Activated effector memory CD4-positive, alpha-beta T cell treated with anti-CD3 and anti-CD28 coated beads, Interleukin-2, amount 50 U/mL, for 16 hours (primary cell): ENCODE measurements around the gene OR4D5.

Source experiments
- DNase-seq: peaks from one replicate; pipeline ENCODE4 v3.0.0-alpha.2; 2020

OR4D5 gene

DNA sequence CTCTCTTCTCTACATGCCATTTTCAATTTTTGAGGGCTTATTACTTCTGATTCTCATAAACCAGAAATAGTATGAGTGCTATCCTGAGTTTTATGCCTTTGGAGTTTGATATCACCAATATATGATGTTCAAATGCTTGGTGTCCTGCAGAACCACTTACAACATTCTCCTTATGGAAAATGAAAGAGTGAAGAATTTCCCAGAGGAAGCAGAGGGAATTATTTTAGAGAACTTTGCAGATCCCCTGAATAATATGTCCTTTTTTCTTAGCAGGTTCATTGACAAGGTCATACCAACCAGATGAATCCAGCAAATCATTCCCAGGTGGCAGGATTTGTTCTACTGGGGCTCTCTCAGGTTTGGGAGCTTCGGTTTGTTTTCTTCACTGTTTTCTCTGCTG lies at the start of gene OR4D5:
OR4D5 (plus strand) TSS at position 301 of the 400 bp plus-strand sequence; CDS start at position 301, 0 bp downstream.
- no peak for DNase-seq

DNA sequence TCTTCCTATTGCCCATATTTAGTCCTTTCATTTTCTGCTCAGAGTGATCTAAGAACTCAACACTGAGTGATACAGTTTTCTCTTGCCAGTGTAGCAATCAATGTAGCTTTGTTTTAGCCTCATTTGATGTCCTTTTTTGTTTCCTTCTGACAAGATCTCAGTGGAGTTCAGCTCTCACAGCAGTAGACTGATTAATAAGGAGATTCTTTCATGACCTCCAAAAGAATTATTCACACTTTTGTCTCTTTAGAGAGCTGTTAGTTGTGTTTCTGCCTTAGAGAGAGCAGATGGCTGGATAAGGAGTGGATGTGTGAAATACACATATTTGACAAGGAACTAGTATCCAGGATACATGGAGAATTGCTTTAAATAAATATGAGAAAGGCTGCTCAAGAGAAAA lies 47.4 kb upstream of the OR4D5 start:
- DNase-seq = no peak

DNA sequence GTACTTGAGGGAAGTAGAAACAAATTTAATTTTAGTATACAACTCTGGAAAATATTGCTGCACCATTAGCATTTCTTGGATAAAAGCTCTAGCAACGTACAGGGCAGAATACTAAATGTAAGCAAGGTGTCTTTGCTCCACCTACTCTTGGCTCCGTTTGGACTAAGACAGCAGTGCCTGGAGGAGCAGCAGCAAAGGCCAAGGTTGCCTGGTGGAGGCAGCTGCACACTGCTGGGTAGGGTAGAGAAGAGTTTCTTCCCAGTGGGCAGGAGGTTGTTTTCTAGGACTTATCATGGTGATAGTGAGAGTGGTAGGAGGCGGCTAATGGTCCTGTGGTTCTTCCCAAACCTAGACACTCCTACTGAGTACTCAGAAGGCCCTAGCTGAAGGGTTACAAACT lies 39.6 kb upstream of the OR4D5 start:
- no peak for DNase-seq

- no peak for DNase-seq
Observed at GRCh38 chr11:123901867-123902266, 37.5 kb upstream of the OR4D5 start, which contains the start of gene OR8D4. OR8D4 (plus strand) TSS chr11:123902167; CDS start chr11:123906432, 4,265 bp downstream.

DNA sequence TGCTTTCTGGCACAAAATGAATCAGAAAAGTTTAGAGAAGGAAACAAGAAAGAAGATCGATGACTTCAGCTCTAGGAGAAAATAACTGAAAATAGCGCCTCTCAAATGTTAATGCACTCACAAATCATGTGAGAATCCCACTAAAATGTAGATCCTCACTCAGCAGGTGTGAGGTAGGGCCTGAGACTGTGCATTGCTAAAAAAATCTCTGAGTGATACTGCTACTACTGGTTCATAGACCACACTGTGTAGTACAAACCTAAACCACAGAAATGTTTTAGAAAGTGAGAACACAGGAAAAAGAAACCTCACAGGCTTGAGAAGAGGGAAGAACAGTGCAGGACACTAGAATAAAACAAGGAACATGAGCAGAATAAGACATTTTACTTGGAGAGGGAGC lies 35.5 kb upstream of the OR4D5 start:
- no peak for DNase-seq

GRCh38 chr11:123904932-123905331 lies 34.5 kb upstream of the OR4D5 start:
- no peak for DNase-seq

DNA sequence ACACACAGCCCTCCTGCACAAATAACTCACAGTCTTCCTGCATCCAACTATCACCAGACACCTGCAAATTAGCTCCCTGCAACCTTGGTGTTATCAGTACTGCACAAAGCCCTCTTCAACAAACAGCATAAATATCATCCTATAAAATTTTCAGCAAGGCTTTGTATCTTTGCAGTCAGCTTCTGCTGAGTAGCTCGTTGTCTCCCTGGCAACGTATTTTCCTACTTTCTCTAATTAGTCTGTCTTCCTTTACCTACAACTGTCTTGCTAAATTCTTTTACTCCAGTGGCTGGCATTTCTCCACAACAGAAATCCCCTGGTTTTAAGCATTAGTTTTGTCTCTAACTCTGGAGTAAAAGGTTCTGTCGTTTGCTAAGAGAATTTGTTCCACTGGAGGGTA lies 33.6 kb upstream of the OR4D5 start:
- DNase-seq = no peak

DNA sequence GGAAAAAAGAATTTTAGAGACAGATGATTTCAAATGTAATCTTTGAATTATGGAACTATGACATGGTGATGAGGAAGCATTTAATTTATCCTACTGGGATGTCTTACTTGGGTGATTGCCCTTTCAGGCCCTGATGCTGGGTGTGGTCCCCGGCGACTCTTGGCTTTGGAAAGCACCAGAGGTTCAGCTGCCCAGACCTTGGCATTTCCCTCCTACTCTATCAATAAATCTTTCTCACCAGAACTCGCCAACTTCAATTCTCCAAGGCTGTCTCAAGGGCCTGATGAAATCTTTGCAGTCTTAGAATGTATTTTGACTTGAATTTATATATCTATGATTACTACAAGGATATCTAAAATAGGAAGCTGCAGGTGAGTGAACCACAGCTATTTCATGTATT lies 18.5 kb upstream of the OR4D5 start:
- no peak for DNase-seq

DNA sequence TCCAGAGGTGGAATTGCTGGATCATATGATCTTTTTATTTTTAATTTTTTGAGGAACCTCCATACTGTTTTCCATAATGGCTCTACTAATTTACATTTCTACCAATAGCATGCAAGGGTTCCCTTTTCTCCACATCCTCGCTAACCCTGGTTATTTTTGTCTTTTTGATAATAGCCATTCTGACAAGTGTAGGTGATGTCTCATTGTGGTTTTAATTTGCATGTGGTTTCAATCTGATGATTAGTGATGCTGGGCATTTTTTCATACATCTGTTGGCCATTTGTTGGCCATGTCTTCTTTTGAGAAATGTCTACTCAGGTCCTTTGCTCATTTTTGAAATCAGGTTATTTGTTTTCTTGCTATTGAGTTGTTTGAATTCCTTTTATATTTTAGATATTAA lies 15.4 kb upstream of the OR4D5 start:
- no peak for DNase-seq

DNA sequence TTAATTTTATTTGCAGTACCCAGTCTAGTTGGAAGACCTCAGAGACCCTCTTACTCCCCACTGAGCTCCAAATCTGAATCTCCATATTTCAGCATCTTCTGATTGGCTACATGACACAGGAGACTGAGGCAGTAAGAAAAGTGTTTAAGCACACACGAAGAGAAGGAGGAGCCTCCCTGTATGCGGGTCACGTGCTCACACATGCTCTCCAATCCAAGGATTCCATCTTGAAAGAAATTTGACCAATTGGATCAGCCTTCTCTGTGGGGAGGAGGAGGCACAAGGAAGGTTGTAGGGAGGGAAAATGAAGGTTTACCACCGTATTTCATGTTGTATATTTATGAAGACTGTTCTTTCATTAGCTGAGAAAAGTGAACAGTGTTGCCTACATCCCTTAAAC lies 3.0 kb downstream of the OR4D5 start:
- DNase-seq = no peak

DNA sequence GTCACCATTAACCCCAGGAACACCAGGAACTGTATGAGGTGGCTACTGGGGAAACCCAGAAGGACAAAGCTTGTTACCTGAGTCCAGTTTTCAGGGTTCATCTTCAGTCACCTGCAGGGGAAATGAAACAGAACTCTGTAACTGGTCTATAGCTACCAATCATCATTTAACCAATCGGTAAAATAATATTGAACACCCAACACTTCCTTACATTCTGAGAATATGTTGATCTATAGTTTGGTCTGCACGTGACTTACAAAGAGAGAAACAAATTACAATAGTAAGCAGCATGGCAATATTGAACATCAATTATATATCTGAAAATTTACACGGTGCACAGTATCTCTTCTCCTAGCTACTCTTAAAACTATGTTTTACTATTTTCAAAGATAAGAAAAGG lies 4.3 kb downstream of the OR4D5 start, which contains the start of gene OR6T1:
OR6T1 (minus strand) TSS at position 101 of the 400 bp plus-strand sequence; CDS start at position 101, 0 bp downstream.
- no peak for DNase-seq

DNA sequence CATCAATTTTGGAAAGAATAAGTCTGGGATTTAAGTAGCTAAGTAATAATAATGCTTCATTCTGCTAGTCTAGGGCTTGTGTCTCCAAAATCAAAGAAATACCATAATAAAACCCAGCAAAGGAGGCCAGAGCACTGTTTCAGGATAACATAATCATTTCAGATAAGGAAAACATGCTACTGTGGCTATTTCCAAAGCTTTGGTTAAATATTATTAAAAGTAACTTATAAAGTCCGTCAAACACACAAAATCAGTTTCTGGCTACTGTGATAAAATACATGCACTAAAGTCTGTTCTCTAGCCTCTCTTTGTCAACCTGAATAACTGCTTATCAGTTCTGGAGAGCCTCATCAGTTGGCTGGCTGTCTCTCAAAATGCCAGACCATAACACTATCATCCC lies 5.7 kb downstream of the OR4D5 start:
- no peak for DNase-seq

- DNase-seq = no peak
Observed at GRCh38 chr11:123956752-123957151, 17.3 kb downstream of the OR4D5 start.

GRCh38 chr11:123973816-123974215 lies 34.4 kb downstream of the OR4D5 start:
- no peak for DNase-seq

GRCh38 chr11:123976770-123977560 lies 37.5 kb downstream of the OR4D5 start:
- no peak for DNase-seq

GRCh38 chr11:123977731-123978347 lies 38.4 kb downstream of the OR4D5 start, which contains the start of gene OR10S1:
OR10S1 (minus strand) TSS chr11:123977781; CDS start chr11:123977664, 117 bp downstream.
- DNase-seq = no peak

GRCh38 chr11:123979311-123979710 lies 39.9 kb downstream of the OR4D5 start:
- DNase-seq = no peak
